Thyroid gland (tissue), 4 donors: ENCODE results near the gene KRTAP5-8. TPM values are rescaled to one million over a fixed set of nuclear protein-coding genes. Genes with fewer than 3 reads are reported as not detected.
A peak's percentile ranks its signal among the peaks of the same experiment; 100 is the strongest.
"Not testable (repeated sequence)": the region's sequence is repeated elsewhere in the genome, so short reads cannot be mapped to it uniquely, and the experiment has no call there.

Source experiments
- DNase-seq, 2 donors: peaks; one replicate each; pipeline ENCODE4 v3.0.0-alpha.2; 2019
- H3K27ac ChIP-seq, 3 donors: fragments of 200-600 bp; sonication (generic); 1 replicate in 2 of 3; 2 replicates in 1 of 3; pipeline ENCODE4 v1.5.1; 2016 to 2019; ENCODE audit warnings: mild to moderate bottlenecking in 1 of 3, moderate library complexity in 1 of 3
- H3K27me3 ChIP-seq: fragments of 200-600 bp; sonication (generic); one replicate; pipeline ENCODE4 v1.5.1; 2019
- H3K36me3 ChIP-seq, 2 donors: fragments of 200-600 bp; sonication (generic); one replicate each; pipeline ENCODE4 v1.5.1; 2016 to 2019
- H3K4me1 ChIP-seq, 2 donors: fragments of 200-600 bp; sonication (generic); one replicate each; pipeline ENCODE4 v1.5.1; 2017 to 2019
- H3K4me3 ChIP-seq, 3 donors: fragments of 200-600 bp; sonication (generic); replicated peaks in 1 of 3; 1 replicate in 2 of 3; 2 replicates in 1 of 3; pipeline ENCODE4 v1.5.1; 2016; ENCODE audit warnings: mild to moderate bottlenecking in 1 of 3
- H3K9me3 ChIP-seq: fragments of 200-600 bp; sonication (generic); one replicate; pipeline ENCODE4 v1.5.1; 2017
- CTCF ChIP-seq, 6 experiments: fragments of 200-600 bp in 3 of 6; fragments of 450-650 bp in 3 of 6; sonication (generic) in 3 of 6; IDR thresholded peaks; one replicate each; pipeline ENCODE4 v1.5.1; 2016 to 2019; ENCODE audit warnings: antibody characterized with exemption in 6 of 6, mild to moderate bottlenecking in 2 of 6, inconsistent platforms in 1 of 6, moderate library complexity in 1 of 6
- POLR2A ChIP-seq, 2 donors: fragments of 450-650 bp; IDR thresholded peaks; one replicate each; pipeline ENCODE4 v1.6.1; 2017; ENCODE audit warnings: antibody characterized with exemption in 2 of 2, mild to moderate bottlenecking in 2 of 2, moderate library complexity in 1 of 2
- WGBS, 2 donors: methylation state at CpG; one replicate each; pipeline ENCODE4 v1.1.5; 2017; 5-methylcytosine and 5-hydroxymethylcytosine counted together
- intact Hi-C: fragments of 100-400 bp; cut with DNase I; formaldehyde crosslinking; loops from one replicate; pipeline ENCODE4 v1.15.1; 2023
- total RNA-seq, 4 donors: library from RNA; depleted of rRNA; stranded (reverse); fragments of >200 nt; gene quantifications; one replicate each; pipeline ENCODE4 v1.2.3, GENCODE V29; 2016

The KRTAP5-8 gene
- total RNA-seq, 4 donors from 2014 or later: 0.49 TPM; not detected in 3

- Histone ChIP-seq H3K27ac (no peak within 1 kb of the TSS), H3K27me3 (no peaks in the 10 kb centered on the region), H3K4me3 (no peak within 1 kb of the TSS), H3K4me1 (no peaks in the 10 kb centered on the region), H3K36me3 (no peaks in the 10 kb centered on the region), H3K9me3 (no peaks in the 10 kb centered on the region)
- DNase-seq: no peak
- WGBS, 2 donors: 61 to 79% methylated on average over 4 of the region's 5 CpGs
- intact Hi-C loops: no loop called here
- TF ChIP-seq CTCF (IDR thresholded peaks at IDR 0.05) (no peak), POLR2A (IDR thresholded peaks at IDR 0.05) (no peak)
These were observed 27.4 kb downstream of the KRTAP5-8 start, which contains the start of gene KRTAP5-10 for GRCh38 chr11:71565263-71565662. Gene KRTAP5-10, plus strand, starts transcription at chr11:71565563. Its CDS starts 25 bp downstream, at chr11:71565588.

- no peaks in the 10 kb centered on the region for H3K4me1 ChIP-seq
- H3K27ac ChIP-seq: no peak overlapping the region
- DNase-seq: no peak
- H3K4me3 ChIP-seq: no peak overlapping the region
- no peaks in the 10 kb centered on the region for H3K36me3 ChIP-seq
- intact Hi-C loops: no loop called here
- no peaks in the 10 kb centered on the region for H3K27me3 ChIP-seq
- H3K9me3 ChIP-seq: no peaks in the 10 kb centered on the region
- TF ChIP-seq POLR2A (IDR thresholded peaks at IDR 0.05) (no peak), CTCF (IDR thresholded peaks at IDR 0.05) (no peak)
- 72 to 74% methylated on average over 9 to 10 of the region's 10 CpGs for WGBS, 2 donors
These were observed 28.3 kb downstream of the KRTAP5-8 start for GRCh38 chr11:71566081-71566620.

GRCh38 chr11:71566626-71567599 lies 29.1 kb downstream of the KRTAP5-8 start:
- H3K36me3 ChIP-seq, intact Hi-C loops, H3K4me3 ChIP-seq, H3K4me1 ChIP-seq, H3K27ac ChIP-seq, H3K27me3 ChIP-seq, H3K9me3 ChIP-seq: not testable (repeated sequence)
- DNase-seq: peak in 1 of 2 donors; percentile 19
- WGBS, 2 donors: 56 to 62% methylated on average over 20 to 21 of the region's 21 CpGs

GRCh38 chr11:71567633-71568032 lies 29.8 kb downstream of the KRTAP5-8 start:
- H3K4me3 ChIP-seq, H3K9me3 ChIP-seq, intact Hi-C loops, H3K36me3 ChIP-seq, H3K27ac ChIP-seq, H3K4me1 ChIP-seq, H3K27me3 ChIP-seq, DNase-seq: not testable (repeated sequence)
- WGBS, 2 donors: 46 to 77% methylated on average over 7 to 8 of the region's 8 CpGs

- 67 to 70% methylated on average over 7 of the region's 8 CpGs for WGBS, 2 donors
- no peaks in the 10 kb centered on the region for H3K36me3 ChIP-seq
- no peak overlapping the region for H3K4me3 ChIP-seq
- H3K27ac ChIP-seq: no peak overlapping the region
- no peak for TF ChIP-seq POLR2A (IDR thresholded peaks at IDR 0.05)
- TF ChIP-seq CTCF (IDR thresholded peaks at IDR 0.05): no peak
- no peaks in the 10 kb centered on the region for H3K27me3 ChIP-seq
- no peak for DNase-seq
- no peaks in the 10 kb centered on the region for H3K9me3 ChIP-seq
- intact Hi-C loops: no loop called here
- no peaks in the 10 kb centered on the region for H3K4me1 ChIP-seq
These were observed 31.0 kb downstream of the KRTAP5-8 start for GRCh38 chr11:71568704-71569349.

GRCh38 chr11:71571101-71571850 lies 33.5 kb downstream of the KRTAP5-8 start:
- H3K9me3 ChIP-seq, intact Hi-C loops, H3K27me3 ChIP-seq, H3K4me1 ChIP-seq, H3K36me3 ChIP-seq, H3K27ac ChIP-seq, DNase-seq, H3K4me3 ChIP-seq: not testable (repeated sequence)
- WGBS, 2 donors: 82 to 88% methylated on average over 27 to 29 of the region's 39 CpGs
